Measurements from ENCODE around the gene CDH3. TPM values are rescaled to one million over a fixed set of nuclear protein-coding genes. Genes with fewer than 3 reads are reported as not detected.

Gene CDH3
- total and polyA plus RNA-seq, 2 of the 13 experiments (the other 11 are each of a cell fraction or from before 2014, with no cell fraction given) = 0.11 TPM; not detected in 1

DNA sequence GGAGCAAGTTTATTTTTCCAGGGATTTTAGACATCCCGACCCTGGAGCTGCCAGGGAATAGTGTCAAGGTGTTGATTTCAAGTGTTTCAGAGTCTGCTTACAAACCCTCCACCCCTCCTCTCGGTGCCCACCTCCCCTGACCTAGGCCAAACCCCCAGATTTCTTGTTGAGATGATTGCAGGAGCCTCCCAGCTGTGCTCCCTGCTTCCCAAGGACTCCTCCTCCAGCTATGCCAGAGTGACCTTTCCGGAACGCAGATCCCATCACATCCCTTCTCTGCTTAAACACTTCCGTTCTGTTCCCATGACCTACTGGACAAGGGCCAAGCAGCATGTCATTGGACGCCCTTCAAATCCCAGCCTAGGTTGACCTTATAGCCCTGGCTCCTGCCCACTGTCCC lies 68.3 kb downstream of the CDH3 start:
- Histone ChIP-seq H3K4me3 (replicated peaks in 1 of 3; ENCODE audit: insufficient read depth in 1 of 3, low read depth in 2 of 3, low read length in 3 of 3) (peak overlapping the region in 1 of 3 experiments; percentile 15; a peak in 1 of 6 replicates), H3K4me1 (ENCODE audit: insufficient read depth, low read length) (peaks cover 38% of the 10 kb centered on the region), H3K79me2 (ENCODE audit: insufficient read depth, low read length) (no peaks in the 10 kb centered on the region), H3K9ac (ENCODE audit: insufficient read depth, low read depth, low read length) (no peak overlapping the region), H3K36me3 (replicated peaks in 1 of 2; ENCODE audit: control insufficient read depth in 1 of 2, insufficient read depth in 2 of 2, low read length in 2 of 2) (no peaks in the 10 kb centered on the region), H4K20me1 (ENCODE audit: insufficient read depth, low read length) (no peaks in the 10 kb centered on the region), H3K4me2 (ENCODE audit: low read depth, low read length) (peak overlapping the region; percentile 67), H3K27me3 (ENCODE audit: control insufficient read depth in 1 of 2, insufficient read depth in 2 of 2, low read length in 2 of 2) (peaks cover 0 to 15% of the 10 kb centered on the region in 2 experiments; a peak in 1 of 5 replicates), H3K9me3 (ENCODE audit: low read length) (no peaks in the 10 kb centered on the region), H3K27ac (ENCODE audit: extremely low read length, insufficient read depth, low read length) (no peak overlapping the region), H2AFZ (ENCODE audit: low read length) (no peak overlapping the region)
- POLR2A ChIA-PET = interaction anchor here (1.2 kb wide), 1 partner anchor 13 kb away, joined by 3 read pairs; no protein-coding TSS in a partner anchor
- CTCF ChIA-PET (ENCODE audit: low intra/inter-chr PET ratio, low total read pairs) = no interaction called here
- BruUV-seq (replicated peaks) = no TSS peak
- ATAC-seq = peak; percentile 16; the same call in 1 of the 3 replicates
- in situ Hi-C loops (cut with HindIII; ENCODE audit: extremely low pct_ligation_motif_present, low pct_unique_long_range_greater_than_20kb) (loop anchor here (25.0 kb wide), 1 partner anchor 399 kb away; the partner anchor contains the start of gene HAS3), intact Hi-C loops (cut with micrococcal nuclease; ENCODE audit: unreplicated experiment) (no loop called here)
- 4% methylated on average over 6 of the region's 6 CpGs for WGBS (ENCODE audit: low lambda C conversion rate)
- peak; percentile 44 for DNase-seq (ENCODE audit: low spot score)
- no peak for FAIRE-seq
- TF ChIP-seq ZNF703 (CRISPR knock-in tag; IDR thresholded peaks at IDR 0.05; ENCODE audit: borderline replicate concordance) (no peak), ZFX (CRISPR knock-in tag; IDR thresholded peaks at IDR 0.05; ENCODE audit: low read depth) (no peak), MTF1 (CRISPR knock-in tag; IDR thresholded peaks at IDR 0.05) (no peak), ZNF20 (CRISPR knock-in tag; IDR thresholded peaks at IDR 0.05) (no peak), ZNF781 (CRISPR knock-in tag; IDR thresholded peaks at IDR 0.05; ENCODE audit: borderline replicate concordance, not compliant biosample characterization) (no peak), LCORL (IDR thresholded peaks at IDR 0.05) (no peak), LCORL (CRISPR knock-in tag; IDR thresholded peaks at IDR 0.05) (0 out of 2 replicates have a peak, but pooled peaks have one; percentile 28), RAD51 (IDR thresholded peaks at IDR 0.05; ENCODE audit: borderline replicate concordance) (no peak), ESRRA (CRISPR knock-in tag; IDR thresholded peaks at IDR 0.05; ENCODE audit: low read depth) (peak; percentile 95), FUBP1 (CRISPR knock-in tag; IDR thresholded peaks at IDR 0.05; ENCODE audit: borderline replicate concordance) (no peak), ZNF619 (CRISPR knock-in tag; IDR thresholded peaks at IDR 0.05) (no peak), RXRA (CRISPR knock-in tag; IDR thresholded peaks at IDR 0.05) (0 out of 2 replicates have a peak, but pooled peaks have one; percentile 15), THAP11 (CRISPR knock-in tag; IDR thresholded peaks at IDR 0.05) (0 out of 2 replicates have a peak, but pooled peaks have one; percentile 16), ATF7 (IDR thresholded peaks at IDR 0.05) (no peak), ATF7 (CRISPR knock-in tag; IDR thresholded peaks at IDR 0.05) (no peak), KAT8 (CRISPR knock-in tag; IDR thresholded peaks at IDR 0.05) (no peak), ZSCAN25 (CRISPR knock-in tag; IDR thresholded peaks at IDR 0.05) (peak; percentile 29; the same call in 1 of the 2 replicates), ZNF550 (CRISPR knock-in tag; IDR thresholded peaks at IDR 0.05; ENCODE audit: borderline replicate concordance) (no peak), RFX5 (IDR thresholded peaks at IDR 0.05; ENCODE audit: low read depth, low read length) (no peak)
- TF ChIP-seq, protein P1, sequence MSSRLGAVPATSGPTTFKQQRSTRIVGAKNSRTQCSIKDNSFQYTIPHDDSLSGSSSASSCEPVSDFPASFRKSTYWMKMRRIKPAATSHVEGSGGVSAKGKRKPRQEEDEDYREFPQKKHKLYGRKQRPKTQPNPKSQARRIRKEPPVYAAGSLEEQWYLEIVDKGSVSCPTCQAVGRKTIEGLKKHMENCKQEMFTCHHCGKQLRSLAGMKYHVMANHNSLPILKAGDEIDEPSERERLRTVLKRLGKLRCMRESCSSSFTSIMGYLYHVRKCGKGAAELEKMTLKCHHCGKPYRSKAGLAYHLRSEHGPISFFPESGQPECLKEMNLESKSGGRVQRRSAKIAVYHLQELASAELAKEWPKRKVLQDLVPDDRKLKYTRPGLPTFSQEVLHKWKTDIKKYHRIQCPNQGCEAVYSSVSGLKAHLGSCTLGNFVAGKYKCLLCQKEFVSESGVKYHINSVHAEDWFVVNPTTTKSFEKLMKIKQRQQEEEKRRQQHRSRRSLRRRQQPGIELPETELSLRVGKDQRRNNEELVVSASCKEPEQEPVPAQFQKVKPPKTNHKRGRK (CRISPR knock-in tag; IDR thresholded peaks at IDR 0.05) = no peak
- TF ChIP-seq, protein P2, sequence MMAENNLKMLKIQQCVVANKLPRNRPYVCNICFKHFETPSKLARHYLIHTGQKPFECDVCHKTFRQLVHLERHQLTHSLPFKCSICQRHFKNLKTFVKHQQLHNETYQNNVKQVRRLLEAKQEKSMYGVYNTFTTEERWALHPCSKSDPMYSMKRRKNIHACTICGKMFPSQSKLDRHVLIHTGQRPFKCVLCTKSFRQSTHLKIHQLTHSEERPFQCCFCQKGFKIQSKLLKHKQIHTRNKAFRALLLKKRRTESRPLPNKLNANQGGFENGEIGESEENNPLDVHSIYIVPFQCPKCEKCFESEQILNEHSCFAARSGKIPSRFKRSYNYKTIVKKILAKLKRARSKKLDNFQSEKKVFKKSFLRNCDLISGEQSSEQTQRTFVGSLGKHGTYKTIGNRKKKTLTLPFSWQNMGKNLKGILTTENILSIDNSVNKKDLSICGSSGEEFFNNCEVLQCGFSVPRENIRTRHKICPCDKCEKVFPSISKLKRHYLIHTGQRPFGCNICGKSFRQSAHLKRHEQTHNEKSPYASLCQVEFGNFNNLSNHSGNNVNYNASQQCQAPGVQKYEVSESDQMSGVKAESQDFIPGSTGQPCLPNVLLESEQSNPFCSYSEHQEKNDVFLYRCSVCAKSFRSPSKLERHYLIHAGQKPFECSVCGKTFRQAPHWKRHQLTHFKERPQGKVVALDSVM (CRISPR knock-in tag; IDR thresholded peaks at IDR 0.05) = no peak
